HG02588 (cell line): ENCODE measurements around the gene TOR1AIP2.
"Not testable (repeated sequence)": the region's sequence is repeated elsewhere in the genome, so short reads cannot be mapped to it uniquely, and the experiment has no call there.

ENCODE experiments used
- ATAC-seq: cut with Tn5 transposase; IDR thresholded peaks from one replicate; pipeline ENCODE4 v1.9.1; 2021; ENCODE audit warnings: mild to moderate bottlenecking, moderate library complexity; ENCODE audit not compliant: unreplicated experiment

TOR1AIP2 gene

GRCh38 chr1:179876300-179876715 lies 1.3 kb downstream of the TOR1AIP2 start:
- ATAC-seq, result no peak

- no peak for ATAC-seq
Measured at GRCh38 chr1:179875596-179876299, 1.9 kb downstream of the TOR1AIP2 start.

DNA sequence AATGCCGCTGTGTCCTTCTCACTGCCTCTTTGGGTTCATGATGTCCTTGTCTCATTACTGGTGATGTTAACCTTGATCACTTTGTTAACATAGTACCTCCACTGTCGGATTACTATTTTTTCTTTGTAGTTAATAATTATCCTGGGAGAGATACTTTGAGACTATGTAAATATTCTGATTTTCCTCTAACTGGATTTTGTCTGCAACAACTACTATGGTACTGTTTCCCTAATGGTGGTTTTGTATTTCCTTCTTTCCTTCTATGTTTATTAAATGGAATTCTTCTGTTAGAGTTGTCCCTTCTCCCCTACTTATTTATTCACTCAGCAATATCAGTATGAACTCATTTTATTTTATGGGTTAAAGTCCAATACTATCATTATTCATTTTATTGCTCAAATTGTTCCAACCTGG lies 4.2 kb downstream of the TOR1AIP2 start:
- ATAC-seq, result no peak

GRCh38 chr1:179872558-179872957 lies 5.0 kb downstream of the TOR1AIP2 start:
- ATAC-seq, result no peak

DNA sequence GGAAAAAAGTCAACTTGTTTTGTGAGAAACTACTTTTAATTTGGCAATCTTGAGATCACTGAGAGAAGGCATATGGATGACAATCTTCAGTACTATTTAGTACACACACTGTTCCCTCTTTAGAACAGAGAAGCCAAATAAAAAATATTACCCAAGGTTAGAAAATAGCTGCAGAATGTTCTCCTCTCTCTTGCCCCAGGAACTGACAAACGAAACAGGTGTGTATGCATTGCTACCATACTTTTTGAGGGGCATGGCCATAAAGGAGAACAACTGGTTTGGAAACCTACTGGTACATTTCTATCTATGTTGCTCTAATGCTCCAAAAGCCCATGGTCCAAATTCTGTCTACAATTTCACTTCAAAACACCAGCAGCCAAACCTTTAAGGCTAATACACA lies 5.7 kb downstream of the TOR1AIP2 start:
- no peak for ATAC-seq

DNA sequence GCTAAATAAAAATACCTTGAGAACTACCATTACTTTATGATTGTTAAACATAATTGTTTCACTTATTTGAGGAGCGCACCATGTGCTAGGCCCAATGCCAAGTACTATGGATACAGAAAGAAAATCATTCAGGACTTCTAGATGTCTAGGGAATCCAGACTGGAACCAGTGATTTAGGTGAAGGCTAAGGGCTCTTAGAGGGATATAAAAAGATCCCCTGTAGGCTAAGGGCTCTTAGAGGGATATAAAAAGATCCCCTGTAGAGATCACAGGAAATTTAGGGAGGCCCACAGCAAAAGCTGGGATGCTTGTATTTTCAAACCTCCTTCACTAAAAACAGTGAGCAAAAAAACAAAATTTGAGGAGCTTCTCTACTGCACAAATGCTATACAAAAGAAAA lies 6.7 kb downstream of the TOR1AIP2 start:
- ATAC-seq, result no peak

- ATAC-seq, result no peak
Measured at GRCh38 chr1:179867493-179868330, 9.9 kb downstream of the TOR1AIP2 start.

DNA sequence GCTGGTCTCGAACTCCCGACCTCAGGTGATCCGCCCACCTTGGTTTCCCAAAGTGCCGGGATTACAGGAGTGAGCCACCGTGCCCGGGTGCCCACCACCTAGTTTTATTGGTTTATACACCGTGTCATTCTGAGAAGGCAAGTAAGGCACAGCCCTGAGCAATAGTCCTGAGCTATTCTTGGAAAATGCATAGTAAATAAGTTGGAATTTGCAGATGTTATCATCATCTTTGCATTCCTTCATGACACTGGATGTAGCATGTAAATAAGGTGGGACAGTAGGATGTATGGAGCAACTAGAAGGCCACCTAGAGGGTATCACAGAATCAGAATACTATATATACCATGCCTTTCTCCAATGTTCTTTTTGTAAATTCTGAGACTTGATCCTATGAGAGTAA lies 11.0 kb downstream of the TOR1AIP2 start:
- ATAC-seq, result no peak

- ATAC-seq, result no peak
Measured at GRCh38 chr1:179865377-179865776, 12.2 kb downstream of the TOR1AIP2 start.

GRCh38 chr1:179860652-179861051 lies 17.0 kb downstream of the TOR1AIP2 start:
- ATAC-seq, result no peak

DNA sequence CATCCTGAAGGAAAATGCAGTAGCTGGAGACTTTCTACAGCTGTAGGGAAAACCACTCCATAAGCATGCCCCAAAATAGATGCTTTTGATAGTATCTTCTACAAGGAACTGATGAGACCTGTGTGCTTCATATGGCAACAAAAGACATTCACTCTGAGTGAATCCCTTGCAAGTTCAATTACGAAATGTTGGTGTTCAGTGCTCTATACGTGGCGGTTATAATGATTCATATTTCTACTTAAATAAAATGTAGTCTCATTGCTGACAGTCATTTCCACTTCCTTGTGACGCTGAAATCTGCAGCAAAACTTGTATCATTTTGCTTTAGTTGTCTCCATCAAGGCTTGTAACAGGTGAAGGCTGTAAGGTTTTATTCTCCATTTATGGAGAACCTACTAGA lies 20.6 kb downstream of the TOR1AIP2 start:
- no peak for ATAC-seq

GRCh38 chr1:179856296-179856695 lies 21.3 kb downstream of the TOR1AIP2 start:
- no peak for ATAC-seq

GRCh38 chr1:179855831-179856230 lies 21.8 kb downstream of the TOR1AIP2 start:
- not testable (repeated sequence) for ATAC-seq

- no peak for ATAC-seq
Measured at GRCh38 chr1:179853102-179853501, 24.5 kb downstream of the TOR1AIP2 start.

- no peak for ATAC-seq
Measured at GRCh38 chr1:179848233-179848632, 29.4 kb downstream of the TOR1AIP2 start.

DNA sequence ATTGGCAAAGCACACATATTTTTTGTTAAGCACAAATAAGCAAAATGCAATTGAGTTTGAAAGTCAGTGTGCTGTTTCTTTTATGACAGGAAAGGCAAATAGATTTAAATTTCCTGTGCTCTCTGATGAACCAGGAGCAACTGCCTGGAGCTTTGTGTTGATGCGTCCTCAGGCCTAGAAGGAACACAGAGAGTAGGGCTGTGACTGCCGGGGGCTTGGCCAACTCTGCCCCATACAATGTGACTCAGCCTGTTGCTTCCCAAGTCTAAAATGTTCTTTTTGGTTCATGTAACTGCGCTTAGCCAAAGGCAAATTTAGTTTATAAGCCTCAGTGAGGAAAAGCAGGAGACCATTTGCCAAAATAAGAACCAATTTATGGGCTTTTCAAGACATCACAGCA lies 37.5 kb downstream of the TOR1AIP2 start:
- no peak for ATAC-seq

DNA sequence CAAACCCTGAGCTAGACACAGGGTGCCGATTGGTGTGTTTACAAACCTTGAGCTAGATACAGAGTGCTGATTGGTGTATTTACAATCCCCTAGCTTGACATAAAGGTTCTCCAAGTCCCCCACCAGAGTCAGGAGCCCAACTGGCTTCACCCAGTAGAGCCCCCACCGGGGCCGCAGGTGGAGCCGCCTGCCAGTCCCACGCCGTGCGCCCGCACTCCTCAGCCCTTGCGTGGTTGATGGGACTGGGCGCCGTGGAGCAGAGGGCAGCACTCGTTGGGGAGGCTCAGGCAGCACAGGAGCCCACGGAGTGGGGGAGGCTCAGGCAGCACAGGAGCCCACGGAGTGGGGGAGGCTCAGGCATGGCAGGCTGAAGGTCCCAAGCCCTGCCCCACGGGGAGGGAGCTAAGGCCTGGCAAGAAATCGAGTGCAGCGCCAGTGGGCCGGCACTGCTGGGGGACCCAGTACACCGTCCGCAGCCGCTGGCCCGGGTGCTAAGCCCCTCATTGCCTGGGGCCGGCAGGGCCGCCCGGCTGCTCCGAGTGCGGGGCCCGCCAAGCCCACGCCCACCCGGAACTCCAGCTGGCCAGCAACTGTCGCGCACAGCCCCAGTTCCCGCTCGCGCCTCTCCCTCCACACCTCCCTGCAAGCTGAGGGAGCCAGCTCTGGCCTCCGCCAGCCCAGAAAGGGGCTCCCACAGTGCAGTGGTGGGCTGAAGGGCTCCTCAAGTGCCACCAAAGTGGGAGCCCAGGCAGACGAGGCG lies 40.7 kb downstream of the TOR1AIP2 start:
- ATAC-seq, result not testable (repeated sequence)

DNA sequence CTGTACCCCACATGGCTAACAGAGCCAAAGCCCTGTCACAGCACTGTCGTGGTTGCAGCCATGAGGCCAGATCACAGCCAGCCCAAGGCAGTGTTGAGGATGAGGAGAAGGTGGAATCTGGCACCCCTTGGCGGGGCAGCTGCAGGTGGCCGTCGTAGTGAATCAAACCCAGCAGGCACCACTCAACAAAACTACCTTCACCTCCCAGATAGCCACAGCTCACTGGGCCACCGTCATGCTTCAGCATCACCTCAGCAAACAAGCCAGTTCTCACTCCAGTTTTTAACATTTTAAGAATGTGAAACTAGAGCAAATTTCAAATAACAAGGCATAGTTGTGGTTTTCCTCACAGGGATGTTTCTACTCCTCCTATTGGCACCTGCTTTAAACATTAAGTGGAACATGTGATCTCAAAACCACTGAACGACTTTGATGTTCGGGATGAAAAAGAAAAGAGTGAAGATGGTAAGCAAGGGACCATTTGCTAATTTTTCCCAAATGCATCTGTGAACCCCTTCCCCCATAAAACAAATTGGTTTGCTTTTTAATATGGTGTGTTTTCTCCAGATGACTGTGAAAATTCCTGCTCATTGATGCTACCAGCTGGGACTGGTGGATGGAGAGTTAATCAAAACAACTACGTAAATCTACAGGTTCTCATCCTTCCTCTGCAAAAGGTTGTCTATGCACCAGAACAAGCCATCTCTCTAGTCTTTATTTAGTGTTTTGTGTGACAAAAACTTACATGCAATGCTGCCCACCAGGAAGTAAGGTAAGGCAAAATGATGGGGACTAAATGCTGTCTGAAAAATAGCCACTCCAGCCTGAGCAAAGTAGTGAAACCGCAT lies 45.5 kb downstream of the TOR1AIP2 start:
- ATAC-seq, result no peak

- no peak for ATAC-seq
Measured at GRCh38 chr1:179831225-179831624, 46.4 kb downstream of the TOR1AIP2 start.

DNA sequence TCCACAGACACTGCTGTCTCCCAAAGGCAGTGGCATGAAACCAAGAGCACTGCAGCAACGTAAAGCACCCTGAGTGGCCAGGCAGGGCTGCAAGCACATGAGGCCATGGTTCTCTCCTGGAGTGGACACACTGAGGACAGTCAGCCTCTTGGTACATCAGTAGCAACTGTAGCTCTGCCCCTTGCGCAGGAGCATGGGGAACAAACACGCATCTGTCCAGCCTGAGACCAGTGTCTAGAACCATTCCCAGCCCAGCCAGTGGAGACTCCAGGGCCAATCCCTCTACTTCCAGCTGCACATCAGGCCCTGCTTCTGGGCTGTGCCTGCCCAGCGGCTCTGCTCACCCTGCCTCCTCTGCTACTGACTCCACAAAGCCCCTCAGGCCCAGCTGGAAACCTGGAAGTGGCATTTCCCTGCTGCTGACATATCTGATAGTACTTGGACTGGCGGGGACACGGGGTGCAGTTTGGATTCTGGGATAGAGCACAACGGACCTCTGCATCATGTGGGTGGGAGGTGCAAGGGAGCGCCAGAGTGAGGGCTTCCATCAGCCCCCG lies 49.0 kb downstream of the TOR1AIP2 start:
- ATAC-seq, result no peak
